Activated gamma-delta T cell (primary cell): ENCODE results near the gene RHBDD3.
A peak's percentile ranks its signal among the peaks of the same experiment; 100 is the strongest.

Source experiments
- DNase-seq: peaks from one replicate; lab custom pipeline; 2025; lab: John Stamatoyannopoulos, UW
- total RNA-seq, 2 donors: gene quantifications; one replicate each; lab custom pipeline; 2026; lab: John Stamatoyannopoulos, UW

RHBDD3 gene
- 20.1 to 22.3 reads per million in 2 donors for total RNA-seq

DNA sequence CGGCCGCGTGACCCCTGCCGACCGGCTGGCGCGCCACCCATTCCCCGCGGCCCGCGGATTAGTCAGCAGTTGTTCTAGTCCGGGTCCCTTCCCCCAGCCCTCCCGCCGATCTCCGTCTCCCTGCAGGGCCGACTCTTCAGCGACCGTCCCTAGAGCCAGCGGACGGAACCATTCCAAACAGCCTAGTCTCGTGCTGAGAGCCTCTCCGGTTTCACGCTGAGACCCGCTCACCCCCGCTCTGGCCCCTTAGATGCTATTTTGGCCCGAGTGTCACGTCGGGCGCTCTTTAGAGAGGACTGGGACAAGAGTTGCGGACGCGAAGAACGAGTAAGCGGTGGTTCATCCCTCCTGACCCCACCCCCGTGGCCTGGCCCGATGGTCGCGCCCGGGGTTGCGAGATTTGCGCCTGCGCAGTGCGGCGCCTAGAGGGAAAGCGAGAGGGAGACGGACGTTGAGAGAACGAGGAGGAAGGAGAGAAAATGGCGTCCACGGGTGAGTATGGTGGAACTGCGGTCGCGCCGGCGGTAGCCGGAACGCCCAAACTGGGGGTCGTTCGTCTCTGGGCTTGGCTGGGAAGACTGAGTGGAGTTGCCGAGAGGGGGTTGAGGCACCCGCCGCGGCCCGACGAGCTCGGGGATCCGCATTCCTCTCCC lies at the start of gene RHBDD3, which contains the start of gene EWSR1:
TSS of gene RHBDD3 (minus strand) at position 124 of the 653 bp plus-strand sequence. CDS start 2,355 bp downstream, outside the sequence.
TSS of gene EWSR1 (plus strand) at position 411 of the 653 bp plus-strand sequence. CDS start at position 480, 69 bp downstream.
- DNase-seq: peak; percentile 91

DNA sequence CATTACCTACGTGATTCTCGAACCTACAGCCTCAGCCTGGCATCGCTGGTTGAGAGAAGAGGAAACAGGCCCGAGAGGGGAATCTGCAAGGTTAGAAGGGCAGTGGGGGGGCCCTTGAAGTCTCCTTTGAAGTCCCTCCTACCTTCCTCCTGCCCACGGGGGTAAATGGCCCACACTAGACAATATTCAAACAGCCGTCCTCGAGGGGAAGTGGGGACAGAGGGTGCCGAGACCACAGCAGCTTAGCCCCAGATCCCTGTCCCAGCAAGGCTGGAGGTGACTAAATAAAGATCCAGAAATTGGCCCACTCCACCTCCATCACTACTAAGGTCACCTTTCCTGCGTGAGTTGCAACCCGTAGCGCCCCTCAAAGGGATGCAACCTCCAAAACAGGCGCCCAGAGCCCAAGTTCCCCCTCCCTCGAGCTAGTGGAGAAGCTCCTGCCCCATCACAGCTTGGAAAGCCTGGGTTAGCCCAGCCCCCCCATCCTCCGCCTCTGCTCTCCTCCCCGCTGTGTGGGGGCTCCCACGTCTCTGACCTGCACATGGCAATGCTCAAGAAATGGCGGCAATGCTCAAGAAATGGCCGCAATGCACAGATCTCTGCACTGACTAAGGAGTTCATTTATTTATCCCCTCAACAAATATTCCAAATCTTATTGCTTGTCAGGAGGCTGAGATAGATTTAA lies 48.5 kb upstream of the RHBDD3 start:
- no peak for DNase-seq

DNA sequence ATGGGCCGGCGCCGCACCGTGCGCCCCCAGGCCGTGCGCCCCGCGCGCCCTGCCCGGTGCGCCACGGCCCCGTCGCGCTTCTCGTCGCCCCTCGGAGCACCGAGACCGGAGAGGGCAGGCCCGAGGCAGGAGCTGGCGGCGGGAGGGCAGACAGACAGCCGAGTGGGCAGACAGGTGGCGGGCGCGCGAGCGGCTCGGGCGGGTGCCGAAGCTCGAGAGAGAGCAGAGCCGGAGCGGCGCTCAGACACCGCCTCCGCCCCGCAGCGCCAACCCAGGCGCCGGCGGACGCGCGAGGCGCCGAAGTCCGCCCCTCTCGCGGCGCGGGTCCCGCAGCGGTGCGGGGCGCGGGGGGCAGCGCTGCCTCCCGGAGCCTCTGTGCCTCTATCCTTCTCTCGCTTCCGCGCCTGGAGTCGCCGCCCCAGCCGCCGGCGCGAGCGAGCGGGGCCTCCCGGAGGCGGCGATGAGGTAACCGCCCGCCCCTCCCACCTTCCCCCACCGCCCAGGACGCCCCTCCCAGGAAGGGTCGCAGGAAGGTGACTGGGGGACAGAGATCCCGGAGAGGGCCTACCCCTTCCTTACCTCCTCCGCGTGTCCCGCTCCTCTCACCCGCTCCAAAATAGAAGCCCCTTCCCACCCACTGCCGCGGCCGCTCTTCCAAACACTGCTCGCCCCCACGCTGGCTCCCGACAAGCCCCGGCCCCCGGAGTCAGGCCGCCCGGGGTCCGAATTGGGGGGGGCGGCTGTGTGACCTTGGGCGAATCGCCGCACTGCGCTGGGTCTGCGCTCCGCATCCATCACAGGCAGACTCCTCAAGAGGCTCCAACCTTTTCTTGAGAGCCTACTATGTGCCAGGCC lies 47.7 kb upstream of the RHBDD3 start, which contains the start of gene RASL10A:
TSS of gene RASL10A (minus strand) at position 412 of the 855 bp plus-strand sequence. CDS start 451 bp downstream, outside the sequence.
- DNase-seq: no peak

DNA sequence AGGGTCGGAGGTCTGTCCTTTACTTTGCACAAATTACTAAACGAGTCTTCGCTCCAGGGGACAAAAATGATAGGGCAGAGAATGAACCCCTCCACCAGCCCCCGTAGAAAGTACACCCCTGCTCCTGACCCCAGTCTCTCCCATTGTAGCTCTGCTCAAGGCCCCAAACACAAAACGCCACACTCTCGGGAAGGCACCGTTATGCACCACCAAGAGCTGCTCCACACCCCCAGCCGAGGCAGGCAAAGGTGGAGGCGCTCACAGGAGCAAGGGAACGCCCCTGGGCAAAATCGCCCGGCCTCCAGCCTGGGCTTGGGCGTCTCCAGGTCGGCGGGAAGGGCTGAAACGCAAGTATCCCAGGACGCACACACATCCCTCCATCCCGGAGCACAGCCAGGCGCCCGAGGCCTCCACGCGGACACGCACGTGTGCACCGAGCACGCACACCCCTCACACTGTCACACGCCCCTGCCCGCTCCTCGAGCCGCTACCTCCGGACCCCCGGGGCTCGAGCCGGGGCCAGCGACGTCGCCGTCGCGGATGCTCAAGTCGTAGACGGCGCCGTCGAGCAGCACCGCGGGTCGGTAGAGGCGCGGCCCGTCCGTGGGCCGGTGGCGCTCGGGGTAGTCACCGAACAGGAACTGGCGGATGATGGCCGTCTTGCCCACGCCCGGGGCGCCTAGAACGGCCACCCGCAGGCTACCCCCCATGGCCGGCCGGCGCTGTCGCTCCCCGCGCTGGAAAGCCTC lies 46.9 kb upstream of the RHBDD3 start:
- no peak for DNase-seq

DNA sequence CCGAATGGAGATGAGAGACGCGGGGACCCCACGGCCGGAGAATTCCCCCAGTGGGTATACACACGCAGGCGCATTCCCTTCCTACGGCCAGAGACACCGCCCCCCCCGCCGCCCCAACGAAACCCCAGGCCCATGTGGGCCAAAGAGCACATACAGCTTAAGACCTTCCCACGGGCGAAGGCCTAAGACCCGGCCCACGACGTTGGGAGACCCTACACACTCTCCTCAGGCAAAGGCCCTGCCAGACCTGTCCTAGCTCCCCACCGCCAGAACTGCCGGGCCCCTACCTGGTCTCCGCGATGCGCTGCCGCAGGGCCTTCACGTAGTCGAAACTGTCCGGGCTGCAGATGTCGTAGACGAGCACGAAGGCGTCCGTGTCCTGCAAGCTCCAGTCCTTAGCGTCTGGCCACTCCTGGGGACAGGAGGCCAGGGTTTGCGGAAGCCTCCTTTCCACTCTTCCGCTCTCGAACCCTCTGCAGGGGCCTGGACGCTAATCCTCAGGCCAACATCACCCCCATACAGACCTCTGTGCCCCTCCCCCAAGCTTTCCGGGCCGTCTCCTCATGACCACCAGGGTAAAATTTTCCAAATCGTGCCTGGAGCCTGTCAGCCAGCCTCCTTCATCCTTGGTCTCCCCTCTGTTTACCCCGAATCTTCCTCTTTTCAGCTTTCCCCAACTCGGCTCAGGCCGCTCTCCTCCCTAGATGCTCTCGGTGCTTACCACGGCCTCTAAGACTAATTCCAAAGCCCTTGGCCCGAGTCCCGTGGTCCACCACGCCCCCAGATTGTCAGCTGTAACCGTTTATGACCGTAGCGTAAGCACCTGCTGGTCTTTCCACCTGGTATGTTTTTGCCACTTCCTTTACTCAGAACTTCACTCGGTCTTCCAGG lies 46.0 kb upstream of the RHBDD3 start:
- DNase-seq: no peak

DNA sequence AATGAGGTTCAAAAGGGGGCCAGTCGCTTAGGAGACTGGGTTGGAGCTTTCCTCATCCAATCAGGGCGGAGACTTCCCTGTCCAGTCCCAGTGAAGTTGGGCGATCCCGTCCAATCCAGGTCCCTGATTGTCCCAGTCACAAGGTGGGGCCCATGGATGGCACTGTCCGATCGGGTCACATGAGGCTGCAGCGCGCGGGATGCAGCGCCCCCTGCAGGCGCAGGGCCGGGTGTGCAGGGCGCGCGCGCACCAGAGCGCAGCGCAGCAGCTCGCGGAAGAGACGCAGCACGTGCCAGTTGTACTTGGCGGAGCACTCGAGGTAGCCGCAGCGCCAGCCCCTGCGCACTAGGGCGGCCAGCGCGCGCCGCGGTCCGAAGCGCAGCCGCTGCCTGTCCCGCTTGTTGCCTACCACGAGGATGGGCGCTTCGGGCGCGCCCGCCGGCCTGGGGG lies 45.4 kb upstream of the RHBDD3 start:
- DNase-seq: no peak

DNA sequence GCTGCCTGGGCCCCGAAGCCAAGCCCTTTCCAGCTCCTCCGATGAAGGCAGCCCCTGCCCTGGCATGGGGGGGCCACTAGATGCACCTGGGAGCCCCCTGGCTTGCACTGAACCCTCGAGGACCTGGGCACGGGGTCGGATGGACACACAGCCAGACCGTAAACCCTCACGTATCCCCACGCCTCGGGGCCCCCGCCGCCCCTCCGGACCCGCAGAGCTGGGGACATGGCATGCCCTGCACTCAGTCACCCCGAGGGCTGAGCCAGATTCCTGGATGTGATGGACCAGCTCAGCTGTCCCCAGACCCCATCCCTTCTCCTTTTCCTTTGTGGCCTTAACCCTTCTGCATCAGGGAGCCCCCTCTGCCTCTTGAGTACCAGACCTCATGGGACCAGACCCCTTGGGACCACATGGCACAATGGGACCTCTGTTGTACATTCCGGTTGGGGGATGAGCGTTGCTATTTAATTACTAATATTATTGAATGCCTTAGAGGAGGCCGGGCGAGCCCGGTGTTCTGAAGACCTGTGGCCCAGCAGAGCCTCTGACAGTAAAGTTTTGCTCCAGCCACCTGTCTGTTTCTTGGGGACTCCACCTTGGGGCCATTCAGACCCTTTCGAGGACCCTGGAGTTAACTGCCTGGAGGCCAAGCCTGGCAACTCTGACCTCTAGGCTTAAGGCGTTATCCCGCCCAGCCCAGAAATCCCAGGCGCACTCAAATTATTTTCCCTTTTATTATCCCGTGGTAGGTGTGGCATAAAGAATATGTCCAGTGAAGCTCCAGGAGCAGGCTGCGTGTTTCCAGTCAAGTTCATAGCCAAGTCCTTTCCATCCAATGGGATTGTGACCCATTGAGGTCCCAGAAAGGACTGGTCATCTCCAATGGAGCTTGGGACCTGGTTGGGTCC lies 44.7 kb upstream of the RHBDD3 start:
- no peak for DNase-seq

DNA sequence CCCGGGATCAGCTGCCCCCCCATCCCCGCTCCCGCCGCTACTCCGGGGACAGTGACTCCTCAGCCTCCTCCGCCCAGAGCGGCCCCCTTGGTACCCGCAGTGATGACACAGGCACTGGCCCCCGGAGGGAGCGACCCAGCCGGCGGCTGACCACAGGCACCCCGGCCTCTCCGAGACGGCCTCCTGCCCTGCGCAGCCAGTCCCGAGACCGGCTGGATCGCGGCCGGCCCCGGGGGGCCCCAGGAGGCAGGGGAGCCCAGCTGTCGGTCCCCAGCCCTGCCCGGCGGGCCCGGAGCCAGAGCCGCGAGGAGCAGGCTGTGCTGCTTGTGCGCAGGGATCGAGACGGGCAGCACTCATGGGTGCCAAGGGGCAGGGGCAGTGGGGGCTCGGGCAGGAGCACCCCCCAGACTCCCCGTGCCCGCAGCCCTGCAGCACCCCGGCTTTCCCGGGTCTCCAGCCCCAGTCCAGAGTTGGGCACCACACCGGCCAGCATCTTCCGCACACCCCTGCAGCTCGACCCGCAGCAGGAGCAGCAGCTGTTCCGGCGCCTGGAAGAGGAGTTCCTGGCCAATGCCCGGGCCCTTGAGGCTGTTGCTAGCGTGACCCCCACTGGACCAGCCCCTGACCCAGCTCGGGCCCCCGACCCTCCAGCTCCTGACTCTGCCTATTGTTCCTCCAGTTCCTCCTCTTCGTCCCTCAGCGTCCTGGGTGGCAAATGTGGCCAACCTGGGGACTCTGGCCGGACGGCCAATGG lies 43.9 kb upstream of the RHBDD3 start:
- no peak for DNase-seq

DNA sequence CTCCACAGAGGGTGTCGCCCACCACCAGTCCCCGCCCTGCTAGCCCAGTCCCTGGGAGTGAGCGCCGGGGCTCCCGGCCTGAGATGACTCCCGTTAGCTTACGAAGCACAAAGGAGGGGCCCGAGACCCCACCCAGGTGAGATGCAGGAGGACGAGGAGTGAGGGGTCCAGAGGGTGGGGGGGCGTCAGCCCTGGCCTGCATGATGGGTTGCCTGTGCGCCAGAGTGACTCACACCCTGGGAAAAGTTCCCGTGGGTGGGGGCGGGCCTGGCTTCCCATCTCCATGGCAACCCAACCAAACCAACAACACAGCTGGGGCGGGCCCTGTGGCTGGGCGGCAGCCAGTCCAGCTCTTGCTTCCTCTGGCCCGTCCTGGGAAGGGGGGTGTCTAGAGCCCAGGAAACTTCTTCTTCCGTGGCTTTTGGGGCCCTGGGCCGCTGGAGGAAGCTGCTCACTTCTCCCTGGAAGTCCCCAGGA lies 43.1 kb upstream of the RHBDD3 start:
- no peak for DNase-seq

DNA sequence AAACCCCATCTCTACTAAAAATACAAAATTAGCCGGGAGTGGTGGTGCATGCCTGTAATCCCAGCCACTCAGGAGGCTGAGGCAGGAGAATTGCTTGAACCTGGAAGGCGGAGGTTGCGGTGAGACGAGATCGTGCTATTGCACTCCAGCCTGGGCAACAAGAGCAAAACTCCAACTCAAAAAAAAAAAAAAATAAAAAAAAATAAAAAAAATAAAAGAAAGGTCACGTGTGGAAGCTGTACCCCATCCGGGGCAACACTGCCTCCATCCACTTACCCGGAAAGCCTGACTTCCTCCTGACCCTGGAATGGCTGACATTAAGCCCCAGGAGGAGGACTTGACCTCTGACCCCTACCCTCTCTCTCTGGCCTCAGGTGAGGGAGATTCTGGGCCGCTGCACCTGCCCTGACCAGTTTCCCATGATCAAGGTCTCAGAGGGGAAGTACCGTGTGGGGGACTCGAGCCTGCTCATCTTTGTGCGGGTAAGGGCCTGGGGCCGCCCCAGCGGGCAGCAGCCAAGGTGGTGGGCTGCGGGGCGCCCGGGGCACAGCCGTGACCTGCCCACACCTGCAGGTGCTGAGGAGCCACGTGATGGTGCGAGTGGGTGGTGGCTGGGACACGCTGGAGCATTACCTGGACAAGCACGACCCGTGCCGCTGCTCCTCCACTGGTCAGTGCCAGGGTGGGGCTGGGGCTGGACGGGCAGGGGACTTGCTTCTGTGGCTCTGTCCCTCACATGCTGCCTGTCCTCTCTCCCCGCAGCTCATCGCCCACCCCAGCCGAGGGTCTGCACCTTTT lies 42.5 kb upstream of the RHBDD3 start:
- DNase-seq: no peak

DNA sequence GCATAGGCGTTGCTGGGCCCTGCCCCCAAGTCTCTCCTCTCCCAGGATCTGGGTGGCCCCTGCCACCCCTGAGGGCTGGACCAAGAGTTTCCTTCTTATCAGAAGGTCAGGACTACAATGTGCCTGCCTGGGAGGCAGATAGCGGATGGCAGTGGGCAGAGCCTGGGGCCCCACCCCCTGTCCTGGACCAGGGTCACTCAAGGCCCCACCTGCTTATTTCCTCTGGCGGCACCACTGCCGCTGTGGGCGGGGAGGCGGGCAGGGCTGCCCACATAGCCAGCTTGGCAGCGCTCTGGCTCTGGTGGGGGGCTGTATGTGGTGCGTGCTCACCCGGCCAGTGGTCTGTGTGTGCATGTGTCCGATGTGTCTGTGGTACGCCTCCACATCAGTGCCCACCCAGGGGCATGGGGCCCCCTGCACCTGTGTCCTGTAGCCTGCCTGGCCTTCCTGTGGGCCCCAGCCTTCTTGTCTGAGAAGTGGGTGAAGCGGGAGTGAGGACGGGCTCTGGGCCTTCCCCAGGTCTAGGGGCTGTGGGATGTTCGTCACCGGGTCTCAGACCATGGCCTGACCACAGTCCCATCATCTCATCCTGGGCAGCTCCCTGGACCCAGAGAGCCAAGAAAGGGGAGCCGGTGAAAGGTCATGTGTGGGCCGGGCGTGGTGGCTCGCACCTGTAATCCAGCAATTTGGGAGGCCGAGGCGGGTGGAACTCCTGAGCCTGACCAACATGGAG lies 41.7 kb upstream of the RHBDD3 start:
- no peak for DNase-seq

DNA sequence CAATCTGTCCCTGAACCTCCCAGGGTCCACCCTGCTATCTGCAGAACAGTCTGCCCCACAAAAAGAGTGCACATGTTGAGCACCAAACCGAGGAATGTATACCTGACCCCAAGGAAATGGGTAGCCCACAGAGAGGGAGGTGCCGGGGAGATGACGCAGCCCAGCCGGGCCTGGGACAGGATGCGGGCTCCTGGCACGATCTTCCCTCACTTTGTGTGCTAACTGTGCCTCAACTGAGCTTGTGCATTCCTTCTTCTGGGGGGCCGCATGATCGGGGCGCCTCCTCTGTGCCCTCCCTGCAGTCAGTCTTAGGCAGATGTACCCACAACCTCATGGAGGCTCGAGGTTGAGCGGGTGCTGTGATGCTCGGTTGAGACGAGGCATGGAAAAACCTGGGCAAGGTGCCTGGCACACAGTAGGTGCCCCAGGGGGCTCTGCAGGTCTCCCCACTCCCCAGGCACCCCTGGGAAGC lies 41.0 kb upstream of the RHBDD3 start:
- DNase-seq: no peak

DNA sequence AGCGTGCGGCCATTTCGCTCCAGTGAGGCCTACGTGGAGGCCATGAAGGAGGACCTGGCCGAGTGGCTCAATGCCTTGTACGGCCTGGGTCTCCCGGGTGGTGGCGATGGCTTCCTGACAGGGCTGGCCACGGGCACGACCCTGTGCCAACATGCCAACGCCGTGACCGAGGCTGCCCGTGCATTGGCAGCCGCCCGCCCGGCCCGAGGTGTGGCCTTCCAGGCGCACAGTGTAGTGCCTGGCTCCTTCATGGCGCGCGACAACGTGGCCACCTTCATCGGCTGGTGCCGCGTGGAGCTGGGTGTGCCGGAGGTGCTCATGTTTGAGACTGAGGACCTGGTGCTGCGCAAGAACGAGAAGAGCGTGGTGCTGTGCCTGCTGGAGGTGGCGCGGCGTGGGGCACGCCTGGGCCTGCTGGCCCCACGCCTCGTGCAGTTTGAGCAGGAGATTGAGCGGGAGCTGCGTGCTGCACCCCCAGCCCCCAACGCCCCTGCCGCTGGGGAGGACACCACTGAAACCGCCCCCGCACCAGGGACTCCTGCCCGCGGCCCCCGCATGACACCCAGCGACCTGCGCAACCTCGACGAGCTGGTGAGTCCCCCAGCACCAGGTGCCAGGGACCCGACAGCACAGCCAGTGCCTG lies 40.5 kb upstream of the RHBDD3 start:
- no peak for DNase-seq

DNA sequence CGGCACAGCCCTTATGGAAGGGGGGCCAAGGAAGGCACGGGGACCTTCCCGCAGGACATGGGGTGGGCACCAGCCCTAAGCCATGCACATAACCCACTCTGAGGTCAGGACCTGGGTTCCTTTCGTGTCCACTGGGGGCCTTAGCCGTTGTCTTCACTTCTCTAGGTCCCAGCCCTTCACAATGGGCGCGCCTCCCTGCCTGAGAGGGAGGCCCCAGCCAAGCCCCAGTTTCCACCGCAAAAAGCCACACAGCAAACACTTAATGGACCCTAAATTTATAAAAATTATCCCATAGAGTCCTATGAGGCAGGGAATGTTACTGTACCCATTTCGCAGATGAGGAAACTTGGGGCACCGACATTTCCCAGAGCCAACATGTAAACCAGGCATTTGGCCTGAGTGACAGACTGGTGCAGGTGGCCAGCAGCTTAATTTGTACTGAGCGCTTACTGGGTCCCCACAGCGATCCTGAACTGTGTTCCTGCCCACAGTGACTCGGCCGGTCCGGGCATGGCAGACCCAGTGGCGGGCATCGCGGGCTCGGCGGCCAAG lies 39.9 kb upstream of the RHBDD3 start:
- DNase-seq: no peak

DNA sequence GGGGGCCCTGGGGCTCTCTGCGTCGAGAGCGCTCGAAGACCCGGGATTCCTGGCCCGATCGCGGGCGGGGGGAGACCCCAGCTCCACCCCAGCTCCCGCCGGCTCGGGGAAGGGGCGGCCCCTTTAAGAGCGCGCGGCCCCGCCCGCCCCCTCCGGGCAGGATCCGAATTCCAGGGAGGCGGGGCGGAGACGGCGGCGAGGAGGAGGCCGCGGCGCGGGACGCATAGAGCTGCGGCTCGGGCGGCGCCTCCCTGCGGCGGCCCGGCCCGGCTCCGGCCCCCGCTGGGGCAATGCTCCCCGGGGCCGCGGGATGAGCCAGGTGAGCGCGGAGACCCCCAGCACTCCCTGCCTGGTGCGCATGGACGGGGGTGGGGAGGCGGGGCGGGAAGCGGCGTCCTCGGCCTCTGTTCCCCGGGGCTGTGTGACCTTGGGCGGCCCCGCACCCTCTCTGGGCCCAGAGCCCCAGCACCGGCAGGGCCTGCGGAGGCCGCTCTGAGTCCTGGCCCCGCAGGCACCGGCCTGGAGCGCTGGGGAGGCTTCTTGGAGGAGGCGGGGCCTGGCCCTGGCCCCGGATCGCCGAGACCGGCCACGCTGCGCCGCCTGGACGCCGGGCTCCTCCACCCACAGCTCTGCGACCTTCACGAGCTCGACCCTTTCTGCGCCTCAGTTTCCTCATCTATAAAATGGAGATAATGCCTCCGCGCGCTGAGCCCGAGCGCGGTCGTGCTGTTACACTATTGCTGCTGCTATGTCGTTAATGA lies 39.2 kb upstream of the RHBDD3 start:
- DNase-seq: no peak
